NCI-H748 (cell line): Measurements from ENCODE around the gene MAPT.

Experiments
- DNase-seq: peaks from one replicate; lab custom pipeline; 2025; ENCODE audit not compliant: unreplicated experiment; lab: John Stamatoyannopoulos, UW

MAPT gene

GRCh38 chr17:45894022-45894784, at the start of gene MAPT:
TSS of gene MAPT (plus strand) at chr17:45894554. CDS start at chr17:45962338, 67,784 bp downstream.
- peak; percentile 95 for DNase-seq

DNA sequence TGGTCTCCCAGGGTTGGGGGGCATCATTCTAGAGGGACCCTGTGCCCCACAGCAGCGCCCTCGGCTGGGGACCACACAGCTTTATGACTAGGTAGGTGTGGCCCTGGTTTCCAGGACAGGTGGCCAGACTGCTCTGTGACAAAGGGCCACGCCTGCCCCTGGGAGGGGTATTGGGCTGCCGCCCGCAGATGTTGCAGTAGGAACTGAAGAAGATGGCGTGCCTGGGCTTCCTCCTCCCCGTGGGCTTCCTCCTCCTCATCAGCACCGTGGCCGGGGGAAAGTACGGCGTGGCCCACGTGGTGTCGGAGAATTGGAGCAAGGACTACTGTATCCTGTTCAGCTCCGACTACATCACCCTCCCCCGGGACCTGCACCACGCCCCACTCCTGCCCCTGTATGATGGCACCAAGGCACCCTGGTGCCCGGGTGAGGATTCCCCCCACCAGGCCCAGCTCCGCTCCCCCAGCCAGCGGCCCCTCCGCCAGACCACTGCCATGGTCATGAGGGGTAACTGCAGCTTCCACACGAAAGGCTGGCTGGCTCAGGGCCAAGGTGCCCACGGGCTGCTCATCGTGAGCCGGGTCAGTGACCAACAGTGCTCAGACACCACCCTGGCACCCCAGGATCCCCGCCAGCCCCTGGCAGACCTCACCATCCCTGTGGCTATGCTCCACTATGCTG, 49.5 kb upstream of the MAPT start, which contains the start of gene SPPL2C:
Gene SPPL2C (plus strand): TSS at position 187 of the 681 bp plus-strand sequence. CDS start 26 bp downstream, at position 213.
- peak; percentile 47 for DNase-seq

- DNase-seq: no peak
These were observed 48.8 kb upstream of the MAPT start for GRCh38 chr17:45845376-45846185.

DNA sequence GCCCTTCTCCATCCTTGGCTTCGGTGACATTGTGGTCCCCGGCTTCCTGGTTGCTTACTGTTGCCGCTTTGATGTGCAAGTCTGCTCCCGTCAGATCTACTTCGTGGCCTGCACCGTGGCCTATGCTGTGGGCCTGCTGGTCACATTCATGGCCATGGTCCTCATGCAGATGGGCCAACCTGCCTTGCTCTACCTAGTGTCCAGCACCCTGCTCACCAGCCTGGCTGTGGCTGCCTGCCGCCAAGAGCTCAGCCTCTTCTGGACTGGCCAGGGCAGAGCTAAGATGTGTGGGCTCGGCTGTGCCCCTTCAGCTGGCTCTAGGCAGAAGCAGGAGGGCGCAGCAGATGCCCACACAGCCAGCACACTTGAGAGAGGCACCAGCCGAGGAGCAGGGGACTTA, 48.1 kb upstream of the MAPT start:
- no peak for DNase-seq

- no peak for DNase-seq
These were observed 47.7 kb upstream of the MAPT start for GRCh38 chr17:45846646-45847045.

DNA sequence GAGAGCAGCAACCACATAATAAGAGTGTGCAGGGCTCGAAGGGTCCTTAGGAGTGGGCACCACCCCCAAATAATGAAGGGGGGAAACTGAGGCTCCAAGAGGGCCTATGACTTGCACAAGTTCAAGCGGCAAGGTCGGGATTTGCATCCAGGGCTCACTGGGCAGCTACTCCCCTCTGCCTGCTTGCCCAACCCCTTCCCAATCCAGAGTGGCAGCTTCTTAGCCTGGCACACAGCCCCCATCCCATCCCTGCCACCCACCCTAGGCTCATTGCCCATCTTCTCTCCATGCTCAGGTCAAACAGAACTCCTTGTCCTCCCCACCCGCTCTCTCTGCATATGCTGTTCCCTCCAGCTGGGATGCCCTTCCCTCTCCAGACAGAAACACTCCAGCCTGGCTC, 47.3 kb upstream of the MAPT start:
- no peak for DNase-seq

DNA sequence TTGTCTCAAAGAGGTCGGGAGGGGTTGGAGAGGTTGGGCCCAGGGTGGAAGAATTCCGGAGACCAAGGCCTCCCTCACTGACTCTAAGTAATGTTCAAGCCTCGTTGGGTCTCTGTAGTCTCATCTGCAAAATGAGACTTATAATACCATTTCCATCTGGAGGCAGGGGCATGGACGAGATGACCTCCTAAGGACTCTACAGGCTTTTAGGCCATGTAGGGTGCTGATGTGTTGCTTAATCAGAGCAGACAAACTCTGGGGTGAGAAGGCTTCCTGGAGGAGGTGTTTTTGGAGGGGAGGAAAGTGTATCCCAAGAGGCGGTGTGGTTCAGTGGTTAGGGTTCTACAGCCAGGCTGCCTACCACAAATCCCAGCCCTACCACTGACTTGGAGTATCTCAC, 46.6 kb upstream of the MAPT start:
- DNase-seq: no peak

DNA sequence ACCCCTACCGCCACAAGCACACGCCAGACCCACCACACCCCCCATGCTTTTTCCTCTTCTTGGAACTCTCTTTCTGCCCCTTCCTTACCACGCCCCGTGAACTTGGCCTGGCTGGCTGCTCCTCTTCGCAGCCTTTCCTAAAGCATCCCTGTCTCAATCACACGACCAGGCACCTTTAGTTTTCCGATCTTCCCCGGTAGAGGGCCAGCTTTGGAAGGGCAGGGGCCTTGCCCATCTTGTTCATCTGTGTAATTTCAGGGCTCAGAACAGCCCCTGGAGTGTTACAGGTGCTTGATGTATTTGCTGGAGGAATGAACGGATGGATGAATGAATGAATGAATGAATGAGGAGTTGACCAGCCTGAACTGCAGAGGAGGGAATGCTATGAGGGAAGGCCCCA, 45.9 kb upstream of the MAPT start:
- DNase-seq: no peak

DNA sequence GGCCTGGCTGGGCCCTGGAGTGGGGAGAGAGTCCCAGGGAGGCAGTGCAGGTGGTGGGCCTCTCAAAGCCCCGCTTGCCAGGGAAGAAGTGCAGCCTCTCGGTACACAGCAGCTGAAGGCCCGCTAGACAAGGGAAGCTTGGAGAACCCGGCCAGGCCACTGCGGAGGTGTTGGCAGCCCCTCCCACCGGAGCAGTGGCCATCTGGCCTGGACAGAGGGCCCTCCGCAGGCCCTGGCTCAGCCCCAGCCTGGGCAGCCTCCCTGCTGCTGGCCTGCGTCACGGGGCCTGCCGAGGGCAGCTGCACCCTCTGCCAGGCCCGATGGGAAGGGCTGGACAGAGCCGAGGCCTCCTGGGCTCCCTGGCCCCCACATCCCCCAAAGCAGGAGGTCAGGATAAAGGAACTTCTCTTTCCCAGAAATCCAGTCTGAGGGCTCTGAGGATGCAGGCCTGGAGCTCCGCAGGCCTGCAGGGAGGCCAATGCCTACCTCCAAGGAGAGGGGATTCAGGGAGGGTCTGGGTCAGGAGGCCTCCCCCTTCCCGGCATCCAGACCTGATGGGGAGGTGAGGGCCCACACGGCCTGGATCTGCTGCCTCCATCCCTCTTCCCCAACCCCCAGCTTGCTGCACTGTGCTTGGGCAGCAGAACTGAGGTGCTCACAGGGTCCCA, 45.4 kb upstream of the MAPT start:
- no peak for DNase-seq

GRCh38 chr17:45849536-45849990, 44.8 kb upstream of the MAPT start:
- no peak for DNase-seq

DNA sequence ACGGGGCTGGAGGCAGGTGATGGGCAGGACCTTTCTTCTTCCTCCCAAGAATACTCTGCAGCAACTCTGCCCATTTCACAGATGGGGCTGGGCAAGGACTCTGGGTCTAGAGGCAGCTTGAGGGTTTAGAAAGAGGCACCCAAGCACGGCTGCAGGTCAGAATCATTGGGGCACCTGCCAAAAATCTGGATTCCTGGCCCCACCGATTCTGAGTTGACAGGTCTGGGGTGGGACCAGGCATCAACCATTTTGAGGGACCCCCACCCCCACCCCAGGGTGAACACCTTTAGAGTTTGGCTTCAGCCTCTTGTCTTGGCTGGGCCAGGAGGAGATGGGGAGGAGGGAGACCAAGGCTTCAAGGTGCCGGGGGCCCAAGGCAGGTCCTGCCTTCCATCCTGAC, 44.3 kb upstream of the MAPT start:
- no peak for DNase-seq

- DNase-seq: no peak
These were observed 43.9 kb upstream of the MAPT start for GRCh38 chr17:45850468-45850867.

- DNase-seq: no peak
These were observed 43.3 kb upstream of the MAPT start for GRCh38 chr17:45851022-45851421.

DNA sequence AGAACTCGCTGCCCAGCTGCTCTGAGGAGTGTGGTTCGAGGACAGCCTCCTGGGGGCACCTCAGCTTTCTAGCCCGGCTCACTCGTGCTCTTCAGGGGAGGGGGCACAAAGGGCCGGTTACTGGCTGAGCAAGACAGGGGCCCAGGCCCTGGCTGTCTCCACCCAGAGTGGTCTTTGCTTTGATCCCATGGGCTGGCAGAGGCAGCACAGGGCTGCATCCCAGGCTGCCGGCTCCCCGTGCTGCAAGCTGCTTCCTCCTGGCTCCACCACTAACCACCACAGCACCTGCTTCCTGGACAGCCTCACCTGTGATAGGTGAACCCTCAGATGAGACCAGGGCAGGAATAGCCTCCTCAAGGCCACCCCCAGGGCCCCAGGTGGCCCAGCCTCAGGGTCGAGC, 42.9 kb upstream of the MAPT start:
- DNase-seq: no peak

DNA sequence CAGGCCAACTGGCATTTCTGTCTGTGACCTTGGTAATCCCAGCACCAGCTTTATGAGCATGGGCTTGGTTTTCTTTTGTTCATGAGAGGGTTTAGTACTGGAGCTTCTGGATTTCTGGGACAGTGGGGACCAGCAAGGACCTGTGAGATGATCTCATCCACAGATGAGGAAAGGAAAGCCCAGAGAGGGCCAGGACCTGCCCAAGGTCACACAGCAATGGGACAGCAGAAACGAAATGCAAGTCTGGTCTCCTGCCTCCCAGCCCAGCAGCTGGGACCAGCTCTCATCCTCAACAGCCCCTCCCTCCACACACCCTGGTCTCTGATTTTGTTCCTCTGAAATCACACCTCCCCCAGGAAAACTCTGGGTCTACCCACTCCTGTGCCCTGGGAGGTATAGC, 42.5 kb upstream of the MAPT start:
- no peak for DNase-seq

DNA sequence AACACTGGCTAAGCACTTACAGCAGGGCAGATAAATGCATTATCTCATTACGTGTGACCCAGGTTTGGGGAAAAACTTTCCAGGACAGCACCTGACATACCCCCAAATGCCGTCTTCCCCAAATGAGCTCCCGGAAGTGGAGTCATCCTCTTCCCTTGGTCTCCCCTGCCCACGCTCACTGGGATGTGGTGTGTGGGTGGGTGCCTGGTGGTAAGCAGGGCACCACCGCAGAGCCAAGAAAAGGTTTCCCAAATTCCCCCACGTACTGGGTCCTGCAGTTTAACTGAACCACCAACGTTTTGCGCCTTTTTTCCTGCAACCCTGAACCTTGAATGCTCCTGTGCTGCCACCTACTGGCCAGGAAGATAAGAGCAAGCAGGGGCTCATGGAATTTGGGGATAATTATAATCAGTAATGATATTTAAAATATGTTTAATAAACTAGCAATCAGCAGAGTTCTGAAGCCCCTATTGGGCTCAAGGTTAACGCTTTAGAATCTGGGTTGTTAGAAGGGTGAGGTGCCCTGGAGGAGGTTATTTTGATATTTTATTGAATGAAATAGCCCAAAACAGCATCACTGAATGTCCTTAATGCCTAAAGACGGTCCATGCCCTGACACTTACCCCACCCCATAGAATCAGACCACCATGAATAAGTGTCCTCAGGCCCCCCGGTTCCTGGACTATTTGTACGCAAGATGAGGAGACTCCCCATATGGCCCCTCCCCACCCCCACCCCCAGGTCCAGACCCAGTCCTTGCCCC, 41.6 kb upstream of the MAPT start:
- peak; percentile 72 for DNase-seq

DNA sequence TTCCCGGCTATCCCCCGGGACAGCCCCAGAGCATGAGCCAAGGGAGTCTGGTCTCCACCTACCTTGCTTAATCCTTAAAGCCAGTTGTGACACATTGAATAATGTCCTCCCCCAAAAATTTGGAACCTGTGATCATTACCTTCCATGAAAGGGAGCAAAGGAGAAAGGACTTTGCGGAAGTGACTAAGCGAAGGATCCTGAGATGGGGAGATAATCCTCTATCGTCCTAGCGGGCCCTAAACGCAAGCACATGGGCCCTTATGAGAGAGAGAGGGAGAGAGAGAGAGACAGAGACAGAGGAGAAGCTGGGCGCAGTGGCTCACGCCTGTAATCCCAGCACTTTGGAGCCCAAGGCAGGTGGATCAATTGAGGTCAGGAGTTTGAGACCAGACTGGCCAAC, 40.1 kb upstream of the MAPT start:
- DNase-seq: no peak

DNA sequence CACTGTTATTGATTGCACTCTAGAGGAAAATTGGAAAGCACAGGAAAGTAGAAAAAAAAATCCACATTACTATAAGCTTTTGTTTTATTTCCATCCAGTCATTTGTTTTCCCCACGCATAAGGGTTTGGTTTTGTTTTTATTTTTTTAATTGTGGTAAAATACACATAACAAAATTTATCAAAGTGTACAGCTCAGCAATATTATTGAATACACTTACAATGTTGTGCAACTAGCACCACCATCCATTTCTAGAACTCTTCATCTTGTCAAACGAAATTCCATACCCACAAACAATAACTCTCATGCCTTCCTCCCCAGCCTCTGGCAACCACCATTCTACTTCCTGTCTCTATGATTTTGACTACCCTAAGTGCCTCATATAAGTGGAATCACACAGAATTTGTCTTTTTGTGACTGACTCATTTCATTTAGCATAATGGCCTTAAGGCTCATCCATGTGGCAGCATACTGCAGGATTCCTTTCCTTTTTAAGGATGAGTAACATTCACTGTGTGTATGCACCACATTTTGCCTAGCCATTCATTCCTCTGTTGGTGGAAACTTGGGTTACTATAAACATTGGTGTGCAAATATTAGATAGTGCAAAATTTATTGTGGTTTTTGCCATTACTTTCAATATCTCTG, 38.5 kb upstream of the MAPT start:
- no peak for DNase-seq

- no peak for DNase-seq
These were observed 36.2 kb upstream of the MAPT start for GRCh38 chr17:45857977-45858708.
